Activated CD8-positive, alpha-beta T cell treated with anti-CD3 and anti-CD28 coated beads, Interleukin-2, amount 10 ng/mL, durations not matched to agents 7 days and 5 days (primary cell): ENCODE results near the gene CEP41. TPM values are rescaled to one million over a fixed set of nuclear protein-coding genes. Genes with fewer than 3 reads are reported as not detected.
A peak's percentile ranks its signal among the peaks of the same experiment; 100 is the strongest.
"Not testable (repeated sequence)": the region's sequence is repeated elsewhere in the genome, so short reads cannot be mapped to it uniquely, and the experiment has no call there.

Source experiments
- ATAC-seq: fragments of 150-1000 bp; cut with Tn5 transposase; one replicate; pipeline ENCODE4 v1.10.0; 2021; ENCODE audit warnings: moderate library complexity
- CTCF ChIA-PET: fragments of 350-600 bp; sonication (Branson Sonifier 250); formaldehyde crosslinking; loops from one replicate; lab custom pipeline; 2021; ENCODE audit warnings: antibody characterized with exemption; lab: Charles Lee
- POLR2A ChIA-PET: fragments of 350-600 bp; sonication (Branson Sonifier 250); formaldehyde crosslinking; loops from one replicate; lab custom pipeline; 2021; ENCODE audit warnings: antibody characterized with exemption; lab: Charles Lee
- DNase-seq: peaks from one replicate; pipeline ENCODE4 v3.0.0-alpha.2; 2020
- H3K27ac Mint-ChIP-seq: one replicate; pipeline ENCODE4 v1.8.0; 2021; ENCODE audit warnings: mild to moderate bottlenecking, mixed read lengths
- H3K27me3 Mint-ChIP-seq: one replicate; pipeline ENCODE4 v1.8.0; 2021; ENCODE audit warnings: low read depth, mixed read lengths
- H3K36me3 Mint-ChIP-seq: one replicate; pipeline ENCODE4 v1.8.0; 2021; ENCODE audit warnings: low read depth, mixed read lengths
- H3K4me1 Mint-ChIP-seq: one replicate; pipeline ENCODE4 v1.8.0; 2021; ENCODE audit warnings: low read depth, mixed read lengths
- H3K4me3 Mint-ChIP-seq: one replicate; pipeline ENCODE4 v1.8.0; 2021; ENCODE audit warnings: mild to moderate bottlenecking, mixed read lengths
- H3K9me3 Mint-ChIP-seq: one replicate; pipeline ENCODE4 v1.8.0; 2022; ENCODE audit warnings: mixed read lengths; ENCODE audit not compliant: insufficient read depth
- total RNA-seq, 2 experiments: library from RNA; stranded (reverse); gene quantifications; one replicate each; pipeline ENCODE4 v1.2.3, GENCODE V29; 2021

Gene CEP41
- total RNA-seq, 2 experiments from 2014 or later, result 27.6 to 31.1 TPM

DNA sequence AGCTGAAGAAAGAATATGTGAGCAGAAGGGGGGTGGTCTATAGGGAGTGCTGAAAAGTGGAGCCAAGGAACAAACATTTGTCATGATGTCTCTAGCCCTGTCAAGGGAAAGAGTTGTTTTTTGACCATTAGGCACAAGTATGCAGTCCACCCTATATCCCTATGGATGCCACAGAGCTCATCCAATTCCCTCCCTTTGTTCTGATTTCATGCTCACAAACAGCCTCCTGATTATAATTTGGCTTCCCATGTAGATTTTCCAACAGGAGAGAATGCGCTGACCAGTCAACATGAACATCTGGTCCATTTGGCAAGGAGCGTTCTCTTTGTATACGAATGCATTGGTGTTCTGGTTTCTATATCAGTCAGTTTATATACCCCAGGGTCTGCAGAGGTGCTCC, 12.1 kb upstream of the CEP41 start:
- ChIA-PET CTCF (no interaction called here), POLR2A (no interaction called here)
- H3K27ac Mint-ChIP-seq, result no peak overlapping the region

DNA sequence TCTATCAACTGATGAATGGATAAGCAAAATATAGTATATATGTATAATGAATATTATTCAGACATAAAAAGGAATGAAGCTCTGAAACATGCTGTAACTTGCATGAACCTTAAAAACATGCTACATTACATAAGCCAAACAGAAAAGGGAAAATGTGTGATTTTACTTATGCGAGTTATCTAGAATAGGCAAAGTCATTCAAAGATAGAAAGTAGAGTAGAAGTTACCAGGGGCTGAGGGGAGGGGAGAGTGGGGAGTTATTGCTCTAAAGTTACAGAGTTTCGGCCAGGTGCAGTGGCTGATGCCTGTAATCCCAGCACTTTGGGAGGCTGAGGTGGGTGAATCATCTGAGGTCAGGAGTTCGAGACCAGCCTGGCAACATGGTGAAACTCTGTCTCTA, 10.5 kb upstream of the CEP41 start:
- H3K36me3 Mint-ChIP-seq, H3K27ac Mint-ChIP-seq, CTCF ChIA-PET, DNase-seq, H3K27me3 Mint-ChIP-seq, H3K4me3 Mint-ChIP-seq, POLR2A ChIA-PET, H3K9me3 Mint-ChIP-seq, ATAC-seq, H3K4me1 Mint-ChIP-seq: not testable (repeated sequence)

More for the DNA sequence above, 12.1 kb upstream of the CEP41 start:
- Mint-ChIP-seq H3K4me3 (no peak overlapping the region), H3K9me3 (peaks cover 6% of the 10 kb centered on the region), H3K27me3 (no peaks in the 10 kb centered on the region), H3K4me1 (peaks cover 3% of the 10 kb centered on the region), H3K36me3 (peaks cover 5% of the 10 kb centered on the region)
- DNase-seq, result no peak
- ATAC-seq, result no peak

- ChIA-PET POLR2A (no interaction called here), CTCF (no interaction called here)
- Mint-ChIP-seq H3K27ac (no peak overlapping the region), H3K4me3 (no peak overlapping the region), H3K9me3 (peaks cover 6% of the 10 kb centered on the region), H3K27me3 (no peaks in the 10 kb centered on the region), H3K4me1 (peaks cover 13% of the 10 kb centered on the region), H3K36me3 (peaks cover 5% of the 10 kb centered on the region)
- ATAC-seq (no peak), DNase-seq (no peak)
These were observed 5.4 kb upstream of the CEP41 start for GRCh38 chr7:130446259-130446658.

- H3K27me3 Mint-ChIP-seq, result no peaks in the 10 kb centered on the region
- peaks cover 6% of the 10 kb centered on the region for H3K9me3 Mint-ChIP-seq
- peaks cover 11% of the 10 kb centered on the region for H3K36me3 Mint-ChIP-seq
- CTCF ChIA-PET, result no interaction called here
- POLR2A ChIA-PET, result no interaction called here
- DNase-seq (no peak), ATAC-seq (no peak)
- no peak overlapping the region for H3K27ac Mint-ChIP-seq
- no peak overlapping the region for H3K4me3 Mint-ChIP-seq
- peaks cover 19% of the 10 kb centered on the region for H3K4me1 Mint-ChIP-seq
These were observed 4.1 kb upstream of the CEP41 start for GRCh38 chr7:130444751-130445407.

- H3K27ac Mint-ChIP-seq, result no peak overlapping the region
- DNase-seq (no peak), ATAC-seq (no peak)
- no peak overlapping the region for H3K4me3 Mint-ChIP-seq
- H3K4me1 Mint-ChIP-seq, result peaks cover 25% of the 10 kb centered on the region
- no peaks in the 10 kb centered on the region for H3K27me3 Mint-ChIP-seq
- H3K36me3 Mint-ChIP-seq, result peaks cover 17% of the 10 kb centered on the region
- ChIA-PET POLR2A (no interaction called here), CTCF (no interaction called here)
- peaks cover 6% of the 10 kb centered on the region for H3K9me3 Mint-ChIP-seq
These were observed 3.4 kb upstream of the CEP41 start for GRCh38 chr7:130444234-130444633.

DNA sequence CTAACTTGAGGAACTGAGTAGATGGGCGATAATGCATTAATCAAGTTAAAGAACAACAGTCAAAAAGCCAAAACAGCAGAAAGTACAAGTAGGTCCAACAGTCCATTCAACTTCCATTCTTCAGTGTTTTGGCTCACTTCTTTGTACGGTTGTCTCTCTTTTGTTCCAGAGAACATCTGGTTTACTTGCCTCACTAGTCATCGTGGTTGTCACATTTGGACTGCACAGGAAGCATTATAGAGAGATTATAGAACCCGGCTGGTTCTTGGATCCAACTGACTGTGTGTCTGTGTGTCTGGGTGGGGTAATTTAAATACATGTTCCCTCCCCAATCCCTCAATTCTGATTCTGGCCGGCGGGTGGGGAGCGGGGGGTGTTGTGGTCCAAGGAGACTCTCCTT, 1.8 kb upstream of the CEP41 start:
- ChIA-PET CTCF (no interaction called here), POLR2A (no interaction called here)
- H3K9me3 Mint-ChIP-seq, result no peaks in the 10 kb centered on the region
- peaks cover 19% of the 10 kb centered on the region for H3K36me3 Mint-ChIP-seq
- H3K4me1 Mint-ChIP-seq, result peaks cover 35% of the 10 kb centered on the region
- ATAC-seq (no peak), DNase-seq (no peak)
- H3K27ac Mint-ChIP-seq, result no peak overlapping the region
- H3K4me3 Mint-ChIP-seq, result no peak overlapping the region
- H3K27me3 Mint-ChIP-seq, result no peaks in the 10 kb centered on the region

GRCh38 chr7:130441408-130441869, 623 bp upstream of the CEP41 start:
- ATAC-seq (no peak), DNase-seq (no peak)
- H3K4me3 Mint-ChIP-seq, result peak overlapping the region; percentile 97
- H3K9me3 Mint-ChIP-seq, result no peaks in the 10 kb centered on the region
- peaks cover 43% of the 10 kb centered on the region for H3K4me1 Mint-ChIP-seq
- peak overlapping the region; percentile 99 for H3K27ac Mint-ChIP-seq
- POLR2A ChIA-PET, result interaction anchor here (1.5 to 2.5 kb wide), 2 partner anchors 47 to 236 kb away, joined by 5 to 8 read pairs; partner anchors contain the start of gene TMEM209
- peaks cover 23% of the 10 kb centered on the region for H3K36me3 Mint-ChIP-seq
- CTCF ChIA-PET, result interaction anchor here (0.6 to 1.5 kb wide), 4 partner anchors 12 to 46 kb away, joined by 3 to 4 read pairs (median 4); no protein-coding TSS in a partner anchor
- no peaks in the 10 kb centered on the region for H3K27me3 Mint-ChIP-seq

DNA sequence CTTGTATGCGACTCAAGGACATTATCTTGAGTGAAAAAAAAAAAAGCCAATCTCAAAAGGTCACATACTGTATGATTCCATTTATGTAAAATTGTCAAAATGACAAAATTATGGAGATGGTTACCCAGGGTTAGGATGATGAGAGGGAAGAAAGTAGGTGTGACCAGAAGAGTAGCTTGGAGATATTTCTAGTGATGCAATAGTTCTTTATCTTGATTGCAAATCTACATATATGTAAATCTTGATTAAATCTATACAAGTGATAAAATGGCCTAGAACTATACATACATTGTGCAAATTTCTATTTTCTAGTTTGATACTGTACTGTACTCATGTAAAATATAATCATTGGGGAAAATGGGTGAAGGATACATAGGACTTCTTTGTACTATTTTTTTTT, 4.6 kb downstream of the CEP41 start:
- POLR2A ChIA-PET, result interaction anchor here (0.6 kb wide), 1 partner anchor 8 kb away, joined by 3 read pairs; no protein-coding TSS in a partner anchor
- Mint-ChIP-seq H3K4me3 (no peak overlapping the region), H3K9me3 (no peaks in the 10 kb centered on the region), H3K27me3 (no peaks in the 10 kb centered on the region), H3K27ac (no peak overlapping the region), H3K36me3 (peaks cover 30% of the 10 kb centered on the region), H3K4me1 (peaks cover 49% of the 10 kb centered on the region)
- no peak for ATAC-seq
- CTCF ChIA-PET, result no interaction called here
- no peak for DNase-seq

- ChIA-PET POLR2A (no interaction called here), CTCF (no interaction called here)
- H3K27ac Mint-ChIP-seq, result no peak overlapping the region
These were observed 5.4 kb downstream of the CEP41 start for GRCh38 chr7:130435311-130435854.

DNA sequence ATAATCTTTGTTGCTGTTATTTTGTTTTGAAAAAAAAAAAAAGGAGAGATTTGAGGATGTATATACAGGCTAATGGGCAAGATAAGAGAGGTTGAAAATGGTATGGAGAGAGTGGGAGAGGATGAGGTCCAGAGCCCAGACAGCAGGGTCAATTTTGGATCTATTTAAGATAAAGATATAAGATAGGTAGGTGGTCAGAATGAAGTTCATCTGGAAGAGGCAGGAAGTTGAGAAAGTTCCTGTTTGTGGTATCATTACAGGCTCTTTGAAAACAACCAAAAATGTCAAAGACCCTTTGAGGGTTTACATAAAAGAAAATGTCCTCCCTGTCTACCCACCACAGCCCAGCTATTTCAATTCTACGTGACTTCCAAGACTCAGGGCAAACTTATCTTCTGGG, 7.5 kb downstream of the CEP41 start:
- Mint-ChIP-seq H3K9me3 (no peaks in the 10 kb centered on the region), H3K36me3 (peaks cover 20% of the 10 kb centered on the region), H3K4me1 (peaks cover 36% of the 10 kb centered on the region), H3K4me3 (no peak overlapping the region), H3K27ac (no peak overlapping the region), H3K27me3 (no peaks in the 10 kb centered on the region)
- ATAC-seq (peak; percentile 28), DNase-seq (no peak)
- ChIA-PET CTCF (no interaction called here), POLR2A (no interaction called here)

More at GRCh38 chr7:130435311-130435854, 5.4 kb downstream of the CEP41 start:
- peaks cover 44% of the 10 kb centered on the region for H3K4me1 Mint-ChIP-seq
- peaks cover 26% of the 10 kb centered on the region for H3K36me3 Mint-ChIP-seq
- H3K9me3 Mint-ChIP-seq, result no peaks in the 10 kb centered on the region
- no peak overlapping the region for H3K4me3 Mint-ChIP-seq
- ATAC-seq (no peak), DNase-seq (no peak)
- H3K27me3 Mint-ChIP-seq, result no peaks in the 10 kb centered on the region

DNA sequence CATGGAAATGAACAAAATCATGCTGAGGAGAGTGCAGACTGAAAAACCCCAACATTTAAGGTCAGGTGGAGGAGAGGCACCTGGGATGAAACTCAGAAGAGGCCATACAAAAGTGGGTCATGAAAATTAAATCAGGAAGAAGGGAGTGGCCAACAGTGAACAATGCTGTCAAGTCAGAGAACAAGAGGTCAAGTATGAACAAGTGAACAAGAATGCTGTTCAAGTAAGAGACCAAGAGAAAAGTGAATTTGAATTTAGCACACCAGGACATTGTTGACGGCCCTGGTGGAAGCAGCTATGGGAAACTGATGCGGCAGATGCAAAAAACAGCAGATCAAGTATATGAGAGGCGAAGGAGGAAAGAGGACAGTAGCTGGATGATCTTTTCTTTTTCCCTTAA, 7.9 kb downstream of the CEP41 start:
- POLR2A ChIA-PET, result no interaction called here
- Mint-ChIP-seq H3K36me3 (peaks cover 19% of the 10 kb centered on the region), H3K27ac (no peak overlapping the region), H3K4me3 (no peak overlapping the region), H3K9me3 (no peaks in the 10 kb centered on the region), H3K4me1 (peaks cover 33% of the 10 kb centered on the region), H3K27me3 (no peaks in the 10 kb centered on the region)
- CTCF ChIA-PET, result no interaction called here
- DNase-seq (no peak), ATAC-seq (no peak)

DNA sequence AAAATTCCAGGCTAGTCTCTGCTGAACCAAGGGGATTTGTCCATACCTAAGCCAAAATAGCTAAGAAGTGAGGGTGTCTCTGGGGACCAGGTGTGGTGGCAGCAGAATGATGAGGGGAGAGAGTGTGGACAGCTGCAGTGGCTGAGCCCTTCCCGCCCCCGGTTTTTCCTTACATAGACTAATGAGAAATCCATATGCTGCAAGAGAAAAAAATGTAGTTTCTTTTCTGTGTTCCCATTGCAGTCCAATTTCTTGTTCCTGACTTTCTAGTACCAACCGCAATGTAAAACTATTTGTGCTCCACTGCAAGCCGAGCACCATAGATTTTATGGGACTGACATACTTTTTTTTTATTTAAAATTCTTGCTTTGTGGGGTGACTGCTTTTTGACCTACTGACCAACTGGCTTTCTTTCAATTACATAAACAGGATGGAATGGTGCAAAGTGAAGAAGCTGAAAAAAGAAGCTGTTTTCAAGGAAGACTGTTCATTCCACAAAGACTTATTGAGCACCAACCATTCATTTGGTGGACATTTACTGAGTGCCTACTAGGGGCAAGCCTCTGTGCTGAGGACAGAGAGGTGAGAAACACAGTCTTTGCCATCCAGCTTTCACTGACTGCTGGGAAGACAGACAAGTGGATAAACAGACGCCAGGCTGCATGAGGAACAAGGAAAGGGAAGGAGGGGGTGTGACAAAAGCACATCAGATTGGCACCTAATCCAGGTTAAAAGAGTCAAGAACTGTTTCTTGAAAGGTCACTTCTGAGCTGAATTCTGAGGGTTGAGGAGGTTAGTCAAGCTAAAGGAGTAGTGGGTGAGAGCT, 9.8 kb downstream of the CEP41 start:
- H3K4me3 Mint-ChIP-seq, result no peak overlapping the region
- DNase-seq (no peak), ATAC-seq (no peak)
- H3K9me3 Mint-ChIP-seq, result no peaks in the 10 kb centered on the region
- POLR2A ChIA-PET, result no interaction called here
- CTCF ChIA-PET, result interaction anchor here (0.9 to 1.7 kb wide), 2 partner anchors 17 to 19 kb away, joined by 3 to 4 read pairs; no protein-coding TSS in a partner anchor
- no peaks in the 10 kb centered on the region for H3K27me3 Mint-ChIP-seq
- no peak overlapping the region for H3K27ac Mint-ChIP-seq
- H3K36me3 Mint-ChIP-seq, result peaks cover 22% of the 10 kb centered on the region
- peaks cover 33% of the 10 kb centered on the region for H3K4me1 Mint-ChIP-seq
